NCI-H82 (cell line): Measurements from ENCODE around the gene GBX1.

ENCODE experiments used
- DNase-seq: peaks from one replicate; lab custom pipeline; 2025; lab: John Stamatoyannopoulos, UW

The GBX1 gene

GRCh38 chr7:151173386-151174245, 6.1 kb upstream of the GBX1 start:
- DNase-seq: no peak

DNA sequence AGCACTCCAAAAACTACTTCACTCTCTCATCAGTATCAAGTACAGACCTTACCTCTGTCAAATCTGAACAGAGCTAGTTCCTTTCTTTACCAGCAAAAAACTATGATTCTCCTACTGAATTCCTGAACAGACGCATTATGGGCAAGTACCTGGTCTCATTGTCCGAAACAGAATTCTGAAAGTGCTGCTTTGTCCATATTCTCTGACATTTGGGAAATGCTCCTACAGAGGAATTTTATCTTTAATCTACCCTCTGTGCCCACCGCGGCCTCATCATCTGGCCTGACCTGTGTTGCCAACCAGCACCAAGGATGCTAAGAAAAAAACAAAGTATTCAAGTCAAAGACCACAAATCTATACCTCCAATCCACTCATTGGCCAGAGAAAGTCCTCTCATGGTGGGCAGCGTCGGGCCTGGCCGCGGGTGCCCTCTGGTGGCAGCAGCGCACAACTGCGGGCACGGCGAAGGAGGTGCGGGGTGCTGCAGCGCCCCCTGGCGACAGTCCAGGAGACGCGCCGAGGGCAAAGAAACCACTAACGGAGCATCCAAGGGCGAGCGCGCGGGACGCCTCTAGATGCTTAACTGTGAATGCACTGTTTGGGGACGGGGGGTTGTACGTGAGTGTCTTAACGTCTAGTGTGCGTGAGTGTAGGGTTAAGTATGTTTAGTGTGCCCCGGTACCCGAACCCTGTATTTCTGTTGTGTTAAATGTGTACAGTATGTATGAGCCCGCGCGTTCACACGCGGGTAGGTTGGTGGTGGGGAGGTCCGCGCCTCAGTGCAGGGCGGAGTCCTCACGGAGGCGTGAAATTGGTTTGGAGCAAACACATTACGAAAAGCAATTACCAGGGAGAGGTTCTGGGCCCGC, 5.0 kb upstream of the GBX1 start:
- peak; percentile 82 for DNase-seq

GRCh38 chr7:151168787-151169162, 1.3 kb upstream of the GBX1 start:
- DNase-seq: no peak

GRCh38 chr7:151168003-151168786, 701 bp upstream of the GBX1 start:
- DNase-seq: peak; percentile 63

DNA sequence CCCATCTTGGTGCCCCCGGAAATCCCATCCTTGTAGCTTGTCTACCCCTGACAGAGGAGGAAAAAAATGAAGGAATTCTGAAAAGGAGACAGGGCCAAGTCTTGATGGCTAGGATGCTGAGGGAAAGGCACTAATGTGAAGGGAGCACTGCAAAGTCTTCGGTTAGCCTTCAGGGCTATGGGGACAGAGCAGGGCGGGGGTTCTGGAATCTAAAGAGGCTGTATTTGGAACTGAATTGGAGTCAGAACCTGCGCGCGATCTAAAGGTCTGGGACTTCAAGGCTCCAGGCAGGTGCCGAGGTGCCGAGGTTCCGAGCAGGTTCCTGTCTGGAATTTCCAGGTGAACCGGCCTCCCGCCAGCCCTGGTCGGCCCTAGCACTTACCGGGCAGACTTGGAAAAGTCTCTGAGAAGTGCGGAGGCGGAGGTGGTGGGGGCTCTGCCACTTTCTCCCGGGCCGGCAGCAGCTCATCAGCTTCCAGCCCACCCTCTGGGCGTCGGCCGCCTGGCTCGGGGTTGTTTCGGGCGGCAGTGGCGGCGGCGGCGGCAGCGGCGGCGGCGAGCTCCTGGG, 781 bp downstream of the GBX1 start:
- DNase-seq: no peak

GRCh38 chr7:151161757-151162156, 5.7 kb downstream of the GBX1 start:
- DNase-seq: no peak

- no peak for DNase-seq
These were observed 9.7 kb downstream of the GBX1 start for GRCh38 chr7:151157645-151158329.

- DNase-seq: no peak
These were observed 14.6 kb downstream of the GBX1 start for GRCh38 chr7:151152643-151153513.

GRCh38 chr7:151150388-151150787, 17.1 kb downstream of the GBX1 start:
- DNase-seq: no peak

DNA sequence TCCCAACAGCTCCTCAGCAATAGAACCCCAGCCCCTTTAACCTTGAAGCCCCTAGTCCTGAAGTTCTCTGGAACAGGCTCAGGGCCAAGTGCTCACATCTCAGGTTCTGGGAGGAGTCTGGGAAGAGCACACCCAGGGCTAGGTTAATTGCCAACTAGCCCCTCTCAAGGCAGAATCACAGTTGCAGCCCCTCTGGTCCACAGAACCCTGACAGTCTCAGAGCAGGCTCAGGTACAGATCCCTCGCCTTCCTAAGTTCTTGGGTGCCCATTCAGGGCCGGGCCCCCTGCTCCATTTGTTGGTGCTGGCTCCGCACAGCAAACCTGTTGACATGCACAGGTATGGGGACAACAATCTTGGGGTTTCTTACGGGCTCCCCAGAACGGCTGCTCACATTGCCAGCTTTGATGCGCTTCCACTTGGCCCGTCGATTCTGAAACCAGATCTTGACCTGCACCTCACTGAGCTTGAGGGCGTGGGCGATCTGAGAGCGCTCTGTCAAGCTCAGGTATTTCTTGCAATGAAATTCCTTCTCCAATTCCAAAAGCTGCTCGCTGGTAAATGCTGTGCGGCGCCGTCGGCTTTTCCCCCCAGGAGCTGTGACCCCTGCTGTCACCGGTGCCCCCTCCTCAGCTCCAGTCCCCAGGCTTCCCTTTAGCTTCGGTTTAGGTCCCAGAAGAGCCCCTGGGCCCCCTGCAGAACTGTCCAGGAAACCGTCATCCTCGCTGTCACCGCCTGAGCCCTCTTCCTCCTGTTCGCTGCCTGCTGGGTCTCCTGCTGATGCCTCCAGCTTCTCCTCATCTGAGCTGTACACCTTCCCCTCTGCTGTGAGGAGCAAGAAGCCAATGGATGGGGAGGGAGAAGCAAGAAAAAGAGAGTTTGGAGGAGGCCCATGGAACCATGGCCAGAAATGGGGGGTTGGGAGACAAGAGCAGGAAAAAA, 18.9 kb downstream of the GBX1 start:
- DNase-seq: no peak

- DNase-seq: peak; percentile 30
These were observed 20.7 kb downstream of the GBX1 start for GRCh38 chr7:151146761-151147160.

DNA sequence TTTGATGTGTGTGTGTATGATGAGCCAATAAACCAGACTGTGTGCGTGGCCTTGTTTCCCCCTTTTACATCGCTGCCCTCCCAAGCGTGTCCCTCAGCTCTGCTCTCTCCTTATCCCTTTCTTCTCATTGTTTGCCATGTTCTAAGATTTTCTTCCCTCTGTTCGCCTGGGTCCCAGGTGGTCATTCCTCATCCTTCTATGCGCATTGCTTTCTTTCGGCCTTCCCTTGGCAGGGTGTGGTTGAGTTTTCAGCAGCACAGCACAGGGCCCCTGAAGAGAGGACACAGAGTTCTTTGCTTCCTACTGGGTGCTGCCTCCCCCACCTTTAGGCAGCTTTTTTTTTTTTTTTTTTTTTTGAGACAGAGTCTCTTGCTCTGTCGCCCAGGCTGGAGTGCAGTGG, 23.1 kb downstream of the GBX1 start:
- no peak for DNase-seq

DNA sequence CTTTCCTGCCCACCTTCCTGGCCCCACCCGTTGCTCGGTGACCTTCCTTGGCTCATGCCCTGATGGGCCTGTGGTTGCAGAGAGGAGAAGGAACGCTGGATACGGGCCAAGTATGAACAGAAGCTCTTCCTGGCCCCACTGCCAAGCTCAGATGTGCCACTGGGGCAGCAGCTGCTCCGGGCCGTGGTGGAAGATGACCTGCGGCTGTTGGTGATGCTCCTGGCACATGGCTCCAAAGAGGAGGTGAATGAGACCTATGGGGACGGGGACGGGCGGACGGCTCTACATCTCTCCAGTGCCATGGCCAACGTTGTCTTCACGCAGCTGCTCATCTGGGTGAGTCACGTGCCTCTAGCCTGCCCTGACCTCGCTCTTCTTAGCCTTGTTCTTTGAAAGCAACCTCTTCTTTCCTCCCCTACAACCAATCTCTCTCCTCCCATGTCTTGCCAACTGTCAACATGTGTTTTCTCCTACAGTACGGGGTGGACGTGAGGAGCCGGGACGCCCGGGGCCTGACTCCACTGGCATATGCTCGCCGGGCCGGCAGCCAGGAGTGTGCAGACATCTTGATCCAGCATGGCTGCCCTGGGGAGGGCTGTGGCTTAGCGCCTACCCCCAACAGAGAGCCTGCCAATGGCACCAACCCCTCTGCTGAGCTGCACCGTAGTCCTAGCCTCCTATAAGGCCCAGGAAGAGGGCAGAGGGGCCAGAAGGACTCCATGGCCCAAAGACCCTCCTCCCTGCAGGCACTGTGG, 24.1 kb downstream of the GBX1 start:
- no peak for DNase-seq

- no peak for DNase-seq
These were observed 24.8 kb downstream of the GBX1 start for GRCh38 chr7:151142686-151143040.

DNA sequence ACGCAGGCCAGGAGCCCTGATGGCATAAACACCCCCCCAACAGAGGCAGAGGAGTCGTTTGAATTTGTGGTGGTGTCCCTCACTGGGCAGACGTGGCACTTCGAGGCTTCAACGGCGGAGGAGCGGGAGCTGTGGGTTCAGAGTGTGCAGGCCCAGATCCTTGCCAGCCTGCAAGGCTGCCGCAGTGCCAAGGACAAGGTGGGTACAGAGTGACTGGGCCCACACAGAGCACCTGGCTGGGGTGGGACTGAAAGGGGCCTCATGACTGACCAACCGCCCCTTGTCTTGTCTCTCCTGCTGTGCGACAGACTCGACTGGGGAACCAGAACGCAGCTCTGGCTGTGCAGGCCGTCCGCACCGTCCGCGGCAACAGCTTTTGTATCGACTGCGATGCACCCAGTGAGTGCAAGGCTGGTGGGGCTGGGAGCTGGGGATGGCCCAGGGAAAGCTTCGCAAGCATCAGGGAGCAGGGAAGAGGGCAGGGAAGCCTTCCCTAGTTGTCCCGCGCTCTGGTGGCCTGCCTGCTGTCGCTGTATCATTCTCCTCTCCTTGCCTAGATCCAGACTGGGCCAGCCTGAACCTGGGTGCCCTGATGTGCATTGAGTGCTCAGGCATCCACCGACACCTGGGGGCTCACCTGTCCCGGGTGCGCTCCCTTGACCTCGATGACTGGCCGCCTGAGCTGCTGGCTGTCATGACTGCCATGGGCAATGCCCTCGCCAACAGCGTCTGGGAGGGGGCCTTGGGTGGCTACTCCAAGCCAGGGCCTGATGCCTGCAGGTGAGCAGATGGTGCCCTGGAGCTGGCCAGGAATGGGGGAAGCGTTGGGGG, 25.4 kb downstream of the GBX1 start:
- DNase-seq: no peak

DNA sequence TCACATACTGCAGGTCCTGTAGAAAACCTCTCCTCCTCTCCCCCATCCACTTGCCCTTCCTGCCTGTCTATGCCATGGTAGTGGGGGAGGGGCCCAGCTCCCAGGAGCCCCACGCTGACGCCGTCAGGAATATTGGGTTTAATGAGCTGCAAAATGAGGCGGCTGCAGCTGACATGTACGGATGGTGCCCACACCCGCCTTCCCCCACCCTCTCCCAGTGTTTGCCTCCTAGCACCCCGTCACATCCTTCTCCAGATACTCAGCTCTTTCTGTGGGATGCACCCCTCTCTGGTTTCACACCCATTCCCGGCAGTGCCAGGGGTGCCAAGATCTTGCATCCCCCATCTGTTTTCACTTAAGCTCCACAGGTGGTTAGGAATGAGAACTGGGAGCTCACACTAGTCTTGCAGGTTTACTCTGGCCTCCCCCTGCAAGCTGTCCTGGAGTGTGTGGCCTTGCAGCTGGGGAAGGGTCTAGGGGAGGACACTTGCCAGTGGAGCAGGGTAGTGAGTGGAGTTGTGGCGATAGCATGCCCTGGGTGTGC, 26.1 kb downstream of the GBX1 start:
- no peak for DNase-seq

GRCh38 chr7:151140826-151141225, 26.7 kb downstream of the GBX1 start:
- DNase-seq: no peak
